ENCODE data around the gene RYR1. TPM values are rescaled to one million over a fixed set of nuclear protein-coding genes. Genes with fewer than 3 reads are reported as not detected.

RYR1 gene
- total and polyA plus RNA-seq, 10 of the 15 experiments (the other 5 are each of a cell fraction or from before 2014, with no cell fraction given) = under 0.01 to 0.32 (median 0.07) TPM; not detected in 1

DNA sequence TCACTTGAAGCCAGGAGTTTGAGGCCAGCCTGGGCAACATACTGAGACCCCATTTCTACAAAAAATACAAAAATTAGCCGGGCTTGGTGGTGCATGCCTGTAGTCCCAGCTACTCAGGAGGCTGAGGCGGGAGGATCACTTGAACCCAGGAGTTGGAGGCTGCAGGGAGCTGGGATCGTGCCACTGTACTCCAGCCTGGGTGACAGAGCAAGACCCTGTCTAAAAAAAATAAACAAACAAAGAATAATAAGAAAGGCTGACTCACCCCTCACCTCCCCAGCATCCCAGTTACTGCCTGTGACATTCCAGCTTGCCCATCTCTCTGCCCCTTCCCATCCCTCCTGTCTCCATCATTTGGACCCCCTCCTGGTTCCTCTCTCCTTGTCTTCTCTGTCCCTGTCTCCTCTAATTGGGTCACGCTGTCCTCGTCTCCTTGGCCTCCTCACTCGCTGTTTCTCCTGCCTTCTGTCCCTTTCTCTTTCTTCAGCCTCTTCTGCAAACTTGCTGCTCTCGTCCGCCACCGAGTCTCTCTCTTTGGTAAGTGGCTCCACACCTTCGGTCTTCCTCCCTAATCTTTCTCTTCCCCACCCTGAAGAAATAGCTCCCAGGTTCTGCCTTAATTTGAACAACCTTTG, 77.7 kb downstream of the RYR1 start (continued):
- TF ChIP-seq RAD21 (IDR thresholded peaks at IDR 0.05; ENCODE audit: insufficient read depth, low read depth, low read length) = no peak
- TF ChIP-seq FOXK2 (IDR thresholded peaks at IDR 0.05) = no peak
- no peak for TF ChIP-seq IKZF2 (IDR thresholded peaks at IDR 0.05)
- TF ChIP-seq, protein P1, sequence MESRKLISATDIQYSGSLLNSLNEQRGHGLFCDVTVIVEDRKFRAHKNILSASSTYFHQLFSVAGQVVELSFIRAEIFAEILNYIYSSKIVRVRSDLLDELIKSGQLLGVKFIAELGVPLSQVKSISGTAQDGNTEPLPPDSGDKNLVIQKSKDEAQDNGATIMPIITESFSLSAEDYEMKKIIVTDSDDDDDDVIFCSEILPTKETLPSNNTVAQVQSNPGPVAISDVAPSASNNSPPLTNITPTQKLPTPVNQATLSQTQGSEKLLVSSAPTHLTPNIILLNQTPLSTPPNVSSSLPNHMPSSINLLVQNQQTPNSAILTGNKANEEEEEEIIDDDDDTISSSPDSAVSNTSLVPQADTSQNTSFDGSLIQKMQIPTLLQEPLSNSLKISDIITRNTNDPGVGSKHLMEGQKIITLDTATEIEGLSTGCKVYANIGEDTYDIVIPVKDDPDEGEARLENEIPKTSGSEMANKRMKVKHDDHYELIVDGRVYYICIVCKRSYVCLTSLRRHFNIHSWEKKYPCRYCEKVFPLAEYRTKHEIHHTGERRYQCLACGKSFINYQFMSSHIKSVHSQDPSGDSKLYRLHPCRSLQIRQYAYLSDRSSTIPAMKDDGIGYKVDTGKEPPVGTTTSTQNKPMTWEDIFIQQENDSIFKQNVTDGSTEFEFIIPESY (IDR thresholded peaks at IDR 0.05) = no peak
- TF ChIP-seq CEBPB (IDR thresholded peaks at IDR 0.05; ENCODE audit: borderline replicate concordance in 1 of 2, low read depth in 2 of 2, low read length in 2 of 2) = no peak
- TF ChIP-seq GABPA (IDR thresholded peaks at IDR 0.05; ENCODE audit: low read depth) = no peak

DNA sequence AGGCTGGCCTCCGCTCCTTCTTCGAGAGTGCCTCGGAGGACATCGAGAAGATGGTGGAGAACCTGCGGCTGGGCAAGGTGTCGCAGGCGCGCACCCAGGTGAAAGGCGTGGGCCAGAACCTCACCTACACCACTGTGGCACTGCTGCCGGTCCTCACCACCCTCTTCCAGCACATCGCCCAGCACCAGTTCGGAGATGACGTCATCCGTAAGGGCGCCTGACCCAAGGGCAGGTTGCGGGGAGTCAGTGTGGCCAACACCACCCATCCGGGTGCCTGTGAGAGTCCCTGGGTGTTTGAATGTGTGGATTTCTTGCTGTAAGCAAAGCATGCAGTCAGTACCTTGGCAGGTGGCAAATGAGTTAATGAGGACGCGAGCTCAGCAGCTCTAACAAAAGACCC, 78.8 kb downstream of the RYR1 start:
- WGBS (ENCODE audit: insufficient coverage, insufficient replicate concordance, low lambda C conversion rate, missing lambda C conversion rate) = 77% methylated on average over 19 of the region's 19 CpGs
- Histone ChIP-seq H2AFZ (ENCODE audit: control insufficient read depth, low read depth, low read length) (no peak overlapping the region), H3K27me3 (replicated peaks in 1 of 2; ENCODE audit: control insufficient read depth in 2 of 2, insufficient read depth in 2 of 2, low read length in 1 of 2) (no peaks in the 10 kb centered on the region), H3K9me3 (replicated peaks; ENCODE audit: control insufficient read depth, insufficient read depth, low read length) (no peaks in the 10 kb centered on the region), H3K4me2 (ENCODE audit: control insufficient read depth, insufficient read depth) (no peak overlapping the region), H3K4me1 (ENCODE audit: control insufficient read depth, insufficient read depth, low read length) (peaks cover 6% of the 10 kb centered on the region), H3K9ac (ENCODE audit: control insufficient read depth, insufficient read depth, low read length) (no peak overlapping the region), H3K79me2 (ENCODE audit: control insufficient read depth, insufficient read depth, low read length) (no peaks in the 10 kb centered on the region), H3K4me3 (no peak overlapping the region), H3K27ac (ENCODE audit: control insufficient read depth, insufficient read depth) (no peak overlapping the region), H3K36me3 (ENCODE audit: control insufficient read depth in 2 of 2, insufficient read depth in 2 of 2, low read length in 1 of 2) (no peaks in the 10 kb centered on the region), H4K20me1 (ENCODE audit: control insufficient read depth, insufficient read depth) (no peaks in the 10 kb centered on the region; the same call in 1 of the 2 replicates)
- in situ Hi-C loops (cut with MboI) (no loop called here), intact Hi-C loops (cut with micrococcal nuclease; ENCODE audit: unreplicated experiment) (loop anchor here (10.0 kb wide), 1 partner anchor 223 kb away; no protein-coding TSS in a partner anchor)
- DNase-seq (ENCODE audit: low read depth, low spot score) (no peak), ATAC-seq (no peak), FAIRE-seq (no peak)
- BruUV-seq (replicated peaks) = no TSS peak
- ChIA-PET CTCF (interaction anchor here (2.2 to 4.7 kb wide), 3 partner anchors 109 to 376 kb away, joined by 8 to 52 read pairs (median 23); partner anchors contain the start of gene FAM98C), RAD21 (ENCODE audit: unreplicated experiment) (interaction anchor here (1.6 to 2.3 kb wide), 2 partner anchors 109 to 122 kb away, joined by 5 to 17 read pairs; partner anchors contain the start of gene FAM98C), SMC1A (ENCODE audit: uncharacterized antibody, unreplicated experiment) (interaction anchor here (0.7 to 1.6 kb wide), 2 partner anchors 122 to 366 kb away, joined by 3 to 9 read pairs; partner anchors contain the start of gene RINL), POLR2A (no interaction called here)
- TF ChIP-seq, protein P2, sequence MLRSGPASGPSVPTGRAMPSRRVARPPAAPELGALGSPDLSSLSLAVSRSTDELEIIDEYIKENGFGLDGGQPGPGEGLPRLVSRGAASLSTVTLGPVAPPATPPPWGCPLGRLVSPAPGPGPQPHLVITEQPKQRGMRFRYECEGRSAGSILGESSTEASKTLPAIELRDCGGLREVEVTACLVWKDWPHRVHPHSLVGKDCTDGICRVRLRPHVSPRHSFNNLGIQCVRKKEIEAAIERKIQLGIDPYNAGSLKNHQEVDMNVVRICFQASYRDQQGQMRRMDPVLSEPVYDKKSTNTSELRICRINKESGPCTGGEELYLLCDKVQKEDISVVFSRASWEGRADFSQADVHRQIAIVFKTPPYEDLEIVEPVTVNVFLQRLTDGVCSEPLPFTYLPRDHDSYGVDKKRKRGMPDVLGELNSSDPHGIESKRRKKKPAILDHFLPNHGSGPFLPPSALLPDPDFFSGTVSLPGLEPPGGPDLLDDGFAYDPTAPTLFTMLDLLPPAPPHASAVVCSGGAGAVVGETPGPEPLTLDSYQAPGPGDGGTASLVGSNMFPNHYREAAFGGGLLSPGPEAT (IDR thresholded peaks at IDR 0.05; ENCODE audit: low read depth) = no peak
- no peak for TF ChIP-seq POU2F2 (IDR thresholded peaks at IDR 0.05; ENCODE audit: borderline replicate concordance, low read depth, low read length)
- TF ChIP-seq, protein P3, sequence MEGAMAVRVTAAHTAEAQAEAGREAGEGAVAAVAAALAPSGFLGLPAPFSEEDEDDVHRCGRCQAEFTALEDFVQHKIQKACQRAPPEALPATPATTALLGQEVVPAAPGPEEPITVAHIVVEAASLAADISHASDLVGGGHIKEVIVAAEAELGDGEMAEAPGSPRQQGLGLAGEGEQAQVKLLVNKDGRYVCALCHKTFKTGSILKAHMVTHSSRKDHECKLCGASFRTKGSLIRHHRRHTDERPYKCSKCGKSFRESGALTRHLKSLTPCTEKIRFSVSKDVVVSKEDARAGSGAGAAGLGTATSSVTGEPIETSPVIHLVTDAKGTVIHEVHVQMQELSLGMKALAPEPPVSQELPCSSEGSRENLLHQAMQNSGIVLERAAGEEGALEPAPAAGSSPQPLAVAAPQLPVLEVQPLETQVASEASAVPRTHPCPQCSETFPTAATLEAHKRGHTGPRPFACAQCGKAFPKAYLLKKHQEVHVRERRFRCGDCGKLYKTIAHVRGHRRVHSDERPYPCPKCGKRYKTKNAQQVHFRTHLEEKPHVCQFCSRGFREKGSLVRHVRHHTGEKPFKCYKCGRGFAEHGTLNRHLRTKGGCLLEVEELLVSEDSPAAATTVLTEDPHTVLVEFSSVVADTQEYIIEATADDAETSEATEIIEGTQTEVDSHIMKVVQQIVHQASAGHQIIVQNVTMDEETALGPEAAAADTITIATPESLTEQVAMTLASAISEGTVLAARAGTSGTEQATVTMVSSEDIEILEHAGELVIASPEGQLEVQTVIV (IDR thresholded peaks at IDR 0.05; ENCODE audit: borderline replicate concordance, partially characterized antibody) = no peak
- no peak for TF ChIP-seq SMC3 (IDR thresholded peaks at IDR 0.05; ENCODE audit: borderline replicate concordance, low read length)
- TF ChIP-seq, protein P4, sequence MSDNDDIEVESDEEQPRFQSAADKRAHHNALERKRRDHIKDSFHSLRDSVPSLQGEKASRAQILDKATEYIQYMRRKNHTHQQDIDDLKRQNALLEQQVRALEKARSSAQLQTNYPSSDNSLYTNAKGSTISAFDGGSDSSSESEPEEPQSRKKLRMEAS (IDR thresholded peaks at IDR 0.05; ENCODE audit: low read depth, low read length) = no peak
